Mesenchymal stem cell (in vitro differentiated cells and primary cell): ENCODE measurements around the gene JAG1.

ENCODE experiments used
- DNase-seq: peaks from one replicate; pipeline ENCODE4 v3.0.0-alpha.2; 2013
- H2AFZ ChIP-seq: one replicate; pipeline ENCODE4 v1.6.1; 2013; ENCODE audit warnings: low read depth, mild to moderate bottlenecking, control low read depth, inconsistent platforms, low read length, moderate library complexity
- H2AK5ac ChIP-seq: 2 replicates; pipeline ENCODE4 v1.6.1; 2013; ENCODE audit warnings: low read length, moderate library complexity, mild to moderate bottlenecking, inconsistent platforms; ENCODE audit not compliant: severe bottlenecking
- H2BK120ac ChIP-seq: one replicate; pipeline ENCODE4 v1.6.1; 2013; ENCODE audit warnings: low read depth, mild to moderate bottlenecking, inconsistent platforms, low read length, moderate library complexity
- H2BK12ac ChIP-seq, 2 experiments: one replicate each; pipeline ENCODE4 v1.6.1; 2013; ENCODE audit warnings: inconsistent platforms in 2 of 2, low read length in 2 of 2, mild to moderate bottlenecking in 2 of 2, moderate library complexity in 2 of 2, control low read depth in 1 of 2
- H2BK15ac ChIP-seq: one replicate; pipeline ENCODE4 v1.6.1; 2013; ENCODE audit warnings: mild to moderate bottlenecking, low read depth, inconsistent platforms; ENCODE audit not compliant: poor library complexity, severe bottlenecking
- H2BK5ac ChIP-seq: 2 replicates; pipeline ENCODE4 v1.6.1; 2013; ENCODE audit warnings: low read depth, mild to moderate bottlenecking, low read length, control low read depth, inconsistent platforms; ENCODE audit not compliant: poor library complexity, severe bottlenecking
- H3K14ac ChIP-seq, 2 experiments: one replicate each; pipeline ENCODE4 v1.6.1; 2013; ENCODE audit warnings: inconsistent platforms in 2 of 2, low read length in 2 of 2, control low read depth in 1 of 2, mild to moderate bottlenecking in 1 of 2, moderate library complexity in 1 of 2
- H3K18ac ChIP-seq, 2 experiments: one replicate each; pipeline ENCODE4 v1.6.1; 2013; ENCODE audit warnings: inconsistent platforms in 2 of 2, low read length in 2 of 2, control low read depth in 1 of 2, low read depth in 1 of 2, mild to moderate bottlenecking in 1 of 2
- H3K23ac ChIP-seq, 2 experiments: one replicate each; pipeline ENCODE4 v1.6.1; 2013; ENCODE audit warnings: inconsistent platforms in 2 of 2, low read length in 2 of 2, mild to moderate bottlenecking in 2 of 2, moderate library complexity in 2 of 2, control low read depth in 1 of 2
- H3K27ac ChIP-seq: 2 replicates; pipeline ENCODE4 v1.5.1; 2013; ENCODE audit warnings: mild to moderate bottlenecking, moderate library complexity, low read length, control low read depth, inconsistent platforms; ENCODE audit not compliant: poor library complexity, severe bottlenecking
- H3K27me3 ChIP-seq, 2 experiments: 2 replicates each; pipeline versions ENCODE4 v1.6.1 to v1.7.0; 2013; ENCODE audit warnings: low read length in 2 of 2, mild to moderate bottlenecking in 2 of 2, moderate library complexity in 2 of 2, control low read depth in 1 of 2, inconsistent platforms in 1 of 2; ENCODE audit not compliant: control insufficient read depth in 1 of 2, insufficient read depth in 1 of 2
- H3K36me3 ChIP-seq, 2 experiments: 2 replicates each; pipeline versions ENCODE4 v1.6.1 to v1.7.0; 2013; ENCODE audit warnings: low read length in 2 of 2, control low read depth in 1 of 2, inconsistent platforms in 1 of 2, low read depth in 1 of 2, mild to moderate bottlenecking in 1 of 2; ENCODE audit not compliant: insufficient read depth in 2 of 2, control insufficient read depth in 1 of 2
- H3K4ac ChIP-seq, 2 experiments: one replicate each; pipeline ENCODE4 v1.6.1; 2013; ENCODE audit warnings: inconsistent platforms in 2 of 2, low read length in 2 of 2, mild to moderate bottlenecking in 2 of 2, moderate library complexity in 2 of 2, control low read depth in 1 of 2, low read depth in 1 of 2
- H3K4me1 ChIP-seq: 2 replicates; pipeline ENCODE4 v1.6.1; 2013; ENCODE audit warnings: low read depth, low read length, control low read depth; ENCODE audit not compliant: control insufficient read depth, insufficient read depth
- H3K4me2 ChIP-seq: 2 replicates; pipeline ENCODE4 v1.6.1; 2013; ENCODE audit warnings: low read length, mild to moderate bottlenecking, inconsistent platforms; ENCODE audit not compliant: poor library complexity, severe bottlenecking
- H3K4me3 ChIP-seq, 2 experiments: 2 replicates each; pipeline versions ENCODE4 v1.5.1 to v1.7.0; 2013; ENCODE audit warnings: low read length in 2 of 2, mild to moderate bottlenecking in 2 of 2, control low read depth in 1 of 2, low read depth in 1 of 2; ENCODE audit not compliant: insufficient read depth in 1 of 2
- H3K79me1 ChIP-seq: replicated peaks from 2 replicates; pipeline ENCODE4 v1.6.1; 2013; ENCODE audit warnings: mild to moderate bottlenecking, control low read depth, low read length, inconsistent platforms; ENCODE audit not compliant: poor library complexity, severe bottlenecking
- H3K9ac ChIP-seq: 2 replicates; pipeline ENCODE4 v1.7.0; 2013; ENCODE audit warnings: mild to moderate bottlenecking, low read length, moderate library complexity
- H3K9me3 ChIP-seq: 2 replicates; pipeline ENCODE4 v1.7.0; 2013; ENCODE audit warnings: mild to moderate bottlenecking, low read length; ENCODE audit not compliant: control insufficient read depth
- H4K8ac ChIP-seq: one replicate; pipeline ENCODE4 v1.6.1; 2013; ENCODE audit warnings: inconsistent platforms, mild to moderate bottlenecking, low read length, moderate library complexity
- H4K91ac ChIP-seq: one replicate; pipeline ENCODE4 v1.6.1; 2013; ENCODE audit warnings: mild to moderate bottlenecking, low read length, inconsistent platforms
- WGBS: methylation state at CpG from one replicate; pipeline ENCODE4 v1.1.7; 2013; ENCODE audit warnings: mixed read lengths; 5-methylcytosine and 5-hydroxymethylcytosine counted together

JAG1 gene

DNA sequence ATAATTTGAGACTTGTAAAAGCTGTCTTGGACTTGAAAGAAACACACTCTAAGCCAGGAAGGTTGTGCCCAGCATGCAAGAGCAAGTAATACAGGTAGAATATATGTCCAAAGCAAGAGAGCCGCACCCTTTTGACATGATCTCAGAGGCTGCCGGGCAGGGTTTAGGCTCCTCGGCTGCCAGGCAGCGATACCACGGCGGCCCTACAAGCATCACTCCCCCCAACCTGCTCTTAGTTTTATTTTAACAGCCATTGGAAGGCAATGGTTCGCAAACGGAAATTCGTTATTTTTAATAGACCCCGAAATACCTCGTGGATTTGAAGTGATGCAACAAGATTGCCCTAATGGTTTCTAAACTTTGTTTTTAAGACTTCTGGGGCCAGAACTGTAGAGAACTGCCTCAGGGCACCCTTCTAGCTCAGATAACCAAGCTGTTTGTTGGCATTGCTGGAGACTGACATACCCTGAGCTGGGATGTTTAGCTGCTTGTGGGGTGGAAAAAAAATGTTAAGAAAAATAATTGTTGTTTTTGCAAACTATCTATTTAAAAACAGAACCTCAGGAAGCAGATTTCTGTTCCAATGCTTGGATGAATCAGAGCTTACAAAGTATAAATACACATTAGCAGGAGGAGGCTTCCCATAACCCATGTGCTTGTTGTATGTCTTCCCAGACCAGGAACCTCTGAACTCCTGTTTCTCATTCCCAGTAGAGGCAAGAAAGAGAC, 39.0 kb downstream of the JAG1 start:
- H3K4me2 ChIP-seq, result no peak overlapping the region
- H2AFZ ChIP-seq, result no peak overlapping the region
- no peak overlapping the region for H4K91ac ChIP-seq
- peaks cover 24% of the 10 kb centered on the region for H3K4me1 ChIP-seq
- H3K4ac ChIP-seq, result no peak overlapping the region
- H3K27me3 ChIP-seq, result no peaks in the 10 kb centered on the region
- no peaks in the 10 kb centered on the region for H3K9me3 ChIP-seq
- 95% methylated on average over 11 of the region's 11 CpGs for WGBS
- peak overlapping the region in 1 of 2 experiments; percentile 38 for H3K18ac ChIP-seq
- no peak overlapping the region for H3K4me3 ChIP-seq
- H3K27ac ChIP-seq, result no peak overlapping the region
- no peak overlapping the region for H3K23ac ChIP-seq
- no peak overlapping the region for H2BK15ac ChIP-seq
- H2BK12ac ChIP-seq, result no peak overlapping the region
- no peak overlapping the region for H3K14ac ChIP-seq
- no peak overlapping the region for H4K8ac ChIP-seq
- no peak overlapping the region for H2BK5ac ChIP-seq
- peaks cover 12% of the 10 kb centered on the region for H3K79me1 ChIP-seq
- peak overlapping the region; percentile 49 for H3K9ac ChIP-seq
- DNase-seq, result peak; percentile 73
- H2BK120ac ChIP-seq, result no peak overlapping the region
- H3K36me3 ChIP-seq, result peaks cover 17 to 19% of the 10 kb centered on the region in 2 experiments
- H2AK5ac ChIP-seq, result no peak overlapping the region

DNA sequence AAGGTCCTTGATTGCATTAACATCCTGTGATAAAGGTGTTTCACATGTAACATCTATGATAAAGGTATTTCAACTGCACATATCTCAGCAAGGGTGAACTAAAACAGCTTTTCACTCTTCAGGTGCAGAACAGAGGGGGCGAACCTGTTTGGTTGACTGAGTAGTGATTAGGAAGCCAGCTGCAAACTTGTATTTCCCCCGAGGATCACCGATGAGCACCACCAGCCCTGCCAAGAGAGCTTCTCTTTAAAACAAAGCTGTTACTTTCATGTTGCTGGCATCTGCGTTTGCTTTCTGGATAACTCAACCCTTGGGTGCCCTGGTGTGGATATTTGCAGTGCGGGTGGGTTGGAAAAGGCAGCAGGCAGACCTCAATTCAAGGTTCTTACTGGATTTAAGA, 39.6 kb downstream of the JAG1 start:
- Histone ChIP-seq H3K79me1 (peaks cover 7% of the 10 kb centered on the region), H3K27me3 (no peaks in the 10 kb centered on the region), H2BK12ac (no peak overlapping the region), H3K9ac (no peak overlapping the region), H3K14ac (no peak overlapping the region), H3K27ac (no peak overlapping the region), H4K91ac (no peak overlapping the region), H3K36me3 (peaks cover 11 to 13% of the 10 kb centered on the region in 2 experiments), H3K4me2 (no peak overlapping the region), H3K4ac (no peak overlapping the region), H3K23ac (no peak overlapping the region), H3K4me1 (peaks cover 25% of the 10 kb centered on the region), H3K9me3 (no peaks in the 10 kb centered on the region), H3K4me3 (no peak overlapping the region), H2BK120ac (no peak overlapping the region), H2BK5ac (no peak overlapping the region), H2BK15ac (no peak overlapping the region), H4K8ac (no peak overlapping the region), H3K18ac (no peak overlapping the region), H2AK5ac (no peak overlapping the region), H2AFZ (no peak overlapping the region)
- WGBS, result 97% methylated on average over 5 of the region's 5 CpGs
- no peak for DNase-seq

DNA sequence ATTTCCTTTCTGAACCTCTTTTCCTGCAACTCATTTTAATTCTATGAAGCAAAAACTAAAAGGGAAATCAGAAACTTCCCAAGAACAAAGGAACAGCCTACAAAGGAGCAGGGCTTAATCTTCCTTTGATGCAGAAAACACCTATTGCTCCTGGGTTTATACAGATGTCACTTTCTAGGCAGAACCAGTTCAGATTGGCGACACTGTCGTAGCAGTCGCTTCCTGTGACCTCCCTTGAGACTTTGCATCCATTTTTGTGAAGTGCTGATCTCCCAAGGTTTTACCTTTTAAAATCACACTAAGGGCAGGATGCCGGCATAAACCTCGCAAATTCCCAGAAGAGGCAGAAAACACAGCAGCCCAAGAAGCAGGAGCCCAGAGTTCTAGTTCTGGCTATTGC, 40.1 kb downstream of the JAG1 start:
- no peak overlapping the region for H3K4me2 ChIP-seq
- no peak overlapping the region for H2AFZ ChIP-seq
- no peak overlapping the region for H2BK120ac ChIP-seq
- 95% methylated on average over 5 of the region's 5 CpGs for WGBS
- H3K27me3 ChIP-seq, result no peaks in the 10 kb centered on the region
- no peak overlapping the region for H3K27ac ChIP-seq
- peaks cover 5% of the 10 kb centered on the region for H3K79me1 ChIP-seq
- no peak overlapping the region for H4K8ac ChIP-seq
- H3K18ac ChIP-seq, result no peak overlapping the region
- H3K23ac ChIP-seq, result no peak overlapping the region
- H3K4me1 ChIP-seq, result peaks cover 25% of the 10 kb centered on the region
- peaks cover 6 to 10% of the 10 kb centered on the region in 2 experiments for H3K36me3 ChIP-seq
- DNase-seq, result no peak
- H3K4me3 ChIP-seq, result no peak overlapping the region
- no peak overlapping the region for H3K9ac ChIP-seq
- no peak overlapping the region for H2BK12ac ChIP-seq
- no peak overlapping the region for H3K4ac ChIP-seq
- no peak overlapping the region for H3K14ac ChIP-seq
- H2BK5ac ChIP-seq, result no peak overlapping the region
- no peak overlapping the region for H2AK5ac ChIP-seq
- no peak overlapping the region for H2BK15ac ChIP-seq
- H3K9me3 ChIP-seq, result no peaks in the 10 kb centered on the region
- no peak overlapping the region for H4K91ac ChIP-seq

DNA sequence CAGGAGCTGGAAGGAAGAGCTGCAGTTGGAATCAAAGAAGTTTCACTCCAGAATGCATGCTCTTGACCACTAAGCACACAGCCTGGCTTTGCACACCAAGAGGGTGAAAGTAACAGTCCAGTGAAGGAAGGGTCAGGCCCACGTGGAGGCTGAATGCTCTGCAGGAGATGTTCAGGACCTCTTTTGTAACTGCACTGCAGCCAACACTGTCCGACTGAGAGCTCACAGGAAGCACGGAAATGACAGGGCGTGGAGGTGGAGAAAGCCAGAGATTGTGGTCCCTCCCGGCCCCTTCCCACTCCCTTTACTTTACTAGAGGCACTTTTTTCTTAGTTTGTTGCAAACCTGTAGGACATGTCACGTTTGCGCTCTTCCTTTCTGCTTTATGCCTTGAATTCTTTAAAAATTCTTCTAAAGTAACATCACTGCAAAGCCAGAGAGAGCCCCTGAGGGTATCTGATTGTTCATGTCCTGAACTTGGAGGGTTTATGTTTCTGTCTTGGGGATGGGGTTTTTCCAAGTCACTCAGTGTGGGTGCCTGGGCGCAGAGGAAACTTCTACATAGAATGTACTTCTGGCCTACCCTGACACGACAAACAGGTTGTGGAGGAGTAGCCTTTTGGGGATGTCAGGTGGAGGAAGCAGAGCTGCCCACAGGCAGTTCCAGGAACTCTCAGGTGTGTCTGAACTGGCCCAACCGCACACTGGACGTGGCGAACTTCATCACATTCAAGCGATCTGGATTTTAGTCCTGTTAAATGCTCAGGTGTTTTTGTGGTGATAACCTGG, 40.9 kb downstream of the JAG1 start:
- Histone ChIP-seq H2BK120ac (no peak overlapping the region), H3K4me3 (no peak overlapping the region), H3K9me3 (no peaks in the 10 kb centered on the region), H2BK5ac (no peak overlapping the region), H2AFZ (no peak overlapping the region), H3K23ac (no peak overlapping the region), H3K27me3 (no peaks in the 10 kb centered on the region), H3K9ac (no peak overlapping the region), H3K14ac (peak overlapping the region in 1 of 2 experiments; percentile 6), H3K4me2 (no peak overlapping the region), H3K18ac (no peak overlapping the region), H2AK5ac (no peak overlapping the region), H2BK15ac (no peak overlapping the region), H4K8ac (no peak overlapping the region), H3K79me1 (peaks cover 5% of the 10 kb centered on the region), H3K4me1 (peaks cover 27% of the 10 kb centered on the region), H4K91ac (no peak overlapping the region), H3K27ac (no peak overlapping the region), H3K4ac (no peak overlapping the region), H3K36me3 (peaks cover 0 to 10% of the 10 kb centered on the region in 2 experiments), H2BK12ac (no peak overlapping the region)
- 77% methylated on average over 13 of the region's 13 CpGs for WGBS
- peak; percentile 16 for DNase-seq
